Spleen (tissue), 11 donors: ENCODE measurements around the gene ADRA1B. TPM values are rescaled to one million over a fixed set of nuclear protein-coding genes. Genes with fewer than 3 reads are reported as not detected.
A peak's percentile ranks its signal among the peaks of the same experiment; 100 is the strongest.

Experiments
- DNase-seq: peaks from one replicate; pipeline ENCODE4 v3.0.0-alpha.2; 2020
- H3K27ac ChIP-seq, 8 donors: fragments of 200-600 bp; sonication (generic) in 7 of 8; 1 replicate in 4 of 8; 2 replicates in 4 of 8; pipeline versions ENCODE4 v1.5.0 to v1.8.0; 2016 to 2021; ENCODE audit warnings: inconsistent platforms in 4 of 8, mild to moderate bottlenecking in 4 of 8, moderate library complexity in 1 of 8
- H3K27me3 ChIP-seq, 7 donors: fragments of 200-600 bp; sonication (generic) in 6 of 7; replicated peaks in 1 of 7; 1 replicate in 4 of 7; 2 replicates in 3 of 7; pipeline versions ENCODE4 v1.5.0 to v1.8.0; 2016 to 2021; ENCODE audit warnings: inconsistent platforms in 3 of 7, mild to moderate bottlenecking in 1 of 7
- H3K36me3 ChIP-seq, 6 donors: fragments of 200-600 bp; sonication (generic) in 5 of 6; 1 replicate in 4 of 6; 2 replicates in 2 of 6; pipeline versions ENCODE4 v1.5.0 to v1.8.0; 2016 to 2021; ENCODE audit warnings: inconsistent platforms in 2 of 6
- H3K4me1 ChIP-seq, 6 donors: fragments of 200-600 bp; sonication (generic) in 5 of 6; 1 replicate in 3 of 6; 2 replicates in 3 of 6; pipeline versions ENCODE4 v1.5.0 to v1.8.0; 2016 to 2021; ENCODE audit warnings: inconsistent platforms in 3 of 6
- H3K4me3 ChIP-seq, 8 donors: fragments of 200-600 bp; sonication (generic) in 7 of 8; 1 replicate in 4 of 8; 2 replicates in 4 of 8; pipeline versions ENCODE4 v1.5.0 to v1.8.0; 2016 to 2021; ENCODE audit warnings: inconsistent platforms in 4 of 8, mild to moderate bottlenecking in 4 of 8, moderate library complexity in 2 of 8
- H3K9me3 ChIP-seq, 8 donors: fragments of 200-600 bp; sonication (generic) in 7 of 8; 1 replicate in 4 of 8; 2 replicates in 4 of 8; pipeline versions ENCODE4 v1.5.0 to v1.8.0; 2016 to 2021; ENCODE audit warnings: inconsistent platforms in 4 of 8
- CTCF ChIP-seq, 11 experiments: fragments of 200-600 bp in 7 of 11; fragments of 450-650 bp in 4 of 11; sonication (generic) in 4 of 11; IDR thresholded peaks in 8 of 11; conservative IDR thresholded peaks in 3 of 11; 1 replicate in 7 of 11; 2 replicates in 4 of 11; pipeline versions ENCODE4 v1.4.0 to v1.8.0; 2016 to 2021; ENCODE audit warnings: antibody characterized with exemption in 11 of 11, inconsistent platforms in 4 of 11, mild to moderate bottlenecking in 1 of 11
- POLR2A ChIP-seq, 3 donors: fragments of 450-650 bp; IDR thresholded peaks; one replicate each; pipeline ENCODE4 v1.5.1; 2017; ENCODE audit warnings: antibody characterized with exemption in 3 of 3, mild to moderate bottlenecking in 1 of 3
- POLR2AphosphoS5 ChIP-seq, 3 donors: sonication (generic); formaldehyde crosslinking; IDR thresholded peaks; one replicate each; pipeline ENCODE4 v1.5.1; 2017; ENCODE audit warnings: antibody characterized with exemption in 3 of 3
- WGBS, 5 donors: extraction: QIAGEN DNeasy Blood & Tissue Kit in 3 of 5; methylation state at CpG; one replicate each; pipeline versions ENCODE4 v1.1.5 to v1.1.7; 2013 to 2018; 5-methylcytosine and 5-hydroxymethylcytosine counted together
- intact Hi-C: fragments of 100-400 bp; cut with DNase I; formaldehyde crosslinking; loops from one replicate; pipeline ENCODE4 v1.15.0; 2023; ENCODE audit warnings: low total_unique reads
- polyA plus RNA-seq, 3 donors: library from polyadenylated mRNA; stranded (reverse); fragments of 200-250 nt; gene quantifications; one replicate each; pipeline ENCODE4 v1.2.1, GENCODE V29; 2013
- total RNA-seq, 7 donors: library from RNA; depleted of rRNA in 3 of 7; stranded (reverse); fragments of >200 nt in 3 of 7; fragmentation: NEBNext Ultra II Directional in 4 of 7; extraction: Animal tissue kit (Norgen Biotek cat#: 25700) in 4 of 7; gene quantifications; one replicate each; pipeline versions ENCODE4 v1.1.0 to v1.2.1, GENCODE V29; 2016 to 2021
- donor health status: healthy with polysubstance abuse.
- donor health status: DM: no; HTN: no; CAD: no; lungs with moderate emphysema.
- donor health status: DM: no; HTN: no; CAD: no.
- donor health status: Bipolar disorder and iron deficiency.
- donor health status: healthy.
- donor health status: DM: no; HTN: no; CAD: no.
- donor health status: DM: yes; HTN: yes; CAD: no.

The ADRA1B gene
- total and polyA plus RNA-seq, 10 donors = 0.65 to 39.6 (median 11.7) TPM

- H3K27me3 ChIP-seq = peaks cover 0 to 43% (median 0%) of the 10 kb centered on the region in 7 donors
- H3K4me1 ChIP-seq = peaks cover 0 to 3% (median 0%) of the 10 kb centered on the region in 6 donors
- H3K4me3 ChIP-seq = peak overlapping the region in 2 of 8 donors; percentile 2 to 3
- intact Hi-C loops = no loop called here
- 64 to 74% (median 71%) methylated on average over 7 of the region's 7 CpGs for WGBS, 5 donors
- peak overlapping the region in 1 of 8 donors; percentile 0 for H3K27ac ChIP-seq
- no peak for DNase-seq
- H3K36me3 ChIP-seq = peaks cover 0 to 6% (median 0%) of the 10 kb centered on the region in 6 donors
- H3K9me3 ChIP-seq = no peaks in the 10 kb centered on the region
- TF ChIP-seq CTCF (IDR thresholded peaks at IDR 0.05 in 8 of 11, conservative IDR thresholded peaks at IDR 0.05 in 3 of 11) = no peak
- no peak for TF ChIP-seq POLR2AphosphoS5 (IDR thresholded peaks at IDR 0.05)
- no peak for TF ChIP-seq POLR2A (IDR thresholded peaks at IDR 0.05)
Measured at GRCh38 chr5:159923008-159923407, 6.7 kb downstream of the ADRA1B start.

DNA sequence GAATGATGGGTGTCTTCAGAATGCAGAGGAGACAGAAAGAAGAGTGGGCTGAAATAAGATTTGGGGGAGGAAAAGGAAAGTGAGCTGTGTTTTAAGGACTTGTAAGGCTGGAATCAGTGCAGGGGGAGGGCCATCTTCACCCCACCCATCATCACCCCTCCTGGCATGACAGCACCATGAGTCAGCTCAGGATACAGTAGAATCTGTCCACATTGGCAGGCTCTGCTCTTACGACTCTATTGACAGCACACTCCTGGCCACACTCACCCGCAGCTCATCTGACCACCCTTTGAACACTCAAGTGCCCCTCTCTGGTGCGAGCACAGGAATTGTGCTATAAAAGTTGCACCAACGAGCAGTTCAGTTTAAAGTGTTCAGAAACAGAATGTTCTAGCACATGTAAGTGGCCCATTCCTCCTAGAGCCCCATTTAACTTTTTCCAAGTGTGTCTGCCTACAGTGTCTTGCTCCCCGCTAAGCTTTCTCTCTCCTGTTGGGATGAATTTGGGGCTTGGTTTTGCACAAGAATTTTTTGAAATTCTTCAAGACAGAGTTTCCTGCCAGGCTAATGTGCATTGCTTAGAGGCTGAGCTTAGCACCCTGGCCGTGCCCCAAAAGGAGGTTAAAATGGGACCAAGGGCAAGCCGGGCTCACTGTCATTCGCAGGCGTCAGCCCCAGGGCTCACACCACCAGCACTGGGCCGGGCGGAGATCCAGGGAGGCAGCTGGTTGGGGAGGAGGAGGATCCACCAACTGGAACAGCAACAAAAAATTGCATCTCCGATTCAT lies 12.0 kb downstream of the ADRA1B start:
- peaks cover 0 to 3% (median 0%) of the 10 kb centered on the region in 6 donors for H3K4me1 ChIP-seq
- 73 to 77% (median 74%) methylated on average over 12 of the region's 12 CpGs for WGBS, 5 donors
- H3K36me3 ChIP-seq = peaks cover 0 to 6% (median 0%) of the 10 kb centered on the region in 6 donors
- peak in 2 of 3 donors; percentile 67 to 68 for TF ChIP-seq POLR2AphosphoS5 (IDR thresholded peaks at IDR 0.05)
- no peak for TF ChIP-seq POLR2A (IDR thresholded peaks at IDR 0.05)
- DNase-seq = no peak
- intact Hi-C loops = no loop called here
- no peaks in the 10 kb centered on the region for H3K9me3 ChIP-seq
- H3K27me3 ChIP-seq = peaks cover 0 to 33% (median 0%) of the 10 kb centered on the region in 7 donors
- H3K27ac ChIP-seq = peak overlapping the region in 7 of 8 donors; percentile 17 to 73 (median 57)
- no peak overlapping the region for H3K4me3 ChIP-seq

- Histone ChIP-seq H3K9me3 (no peaks in the 10 kb centered on the region), H3K27ac (peak overlapping the region in 5 of 8 donors; percentile 43 to 73 (median 62)), H3K27me3 (peaks cover 0 to 25% (median 0%) of the 10 kb centered on the region in 7 donors), H3K4me1 (peaks cover 0 to 5% (median 0%) of the 10 kb centered on the region in 6 donors), H3K36me3 (peaks cover 0 to 6% (median 0%) of the 10 kb centered on the region in 6 donors), H3K4me3 (no peak overlapping the region)
- TF ChIP-seq CTCF (IDR thresholded peaks at IDR 0.05 in 8 of 11, conservative IDR thresholded peaks at IDR 0.05 in 3 of 11) (no peak), POLR2AphosphoS5 (IDR thresholded peaks at IDR 0.05) (no peak), POLR2A (IDR thresholded peaks at IDR 0.05) (no peak)
- no peak for DNase-seq
- WGBS, 5 donors = 52 to 77% (median 71%) methylated on average over 1 of the region's 1 CpG
- intact Hi-C loops = no loop called here
Measured at GRCh38 chr5:159929176-159929575, 12.9 kb downstream of the ADRA1B start.

DNA sequence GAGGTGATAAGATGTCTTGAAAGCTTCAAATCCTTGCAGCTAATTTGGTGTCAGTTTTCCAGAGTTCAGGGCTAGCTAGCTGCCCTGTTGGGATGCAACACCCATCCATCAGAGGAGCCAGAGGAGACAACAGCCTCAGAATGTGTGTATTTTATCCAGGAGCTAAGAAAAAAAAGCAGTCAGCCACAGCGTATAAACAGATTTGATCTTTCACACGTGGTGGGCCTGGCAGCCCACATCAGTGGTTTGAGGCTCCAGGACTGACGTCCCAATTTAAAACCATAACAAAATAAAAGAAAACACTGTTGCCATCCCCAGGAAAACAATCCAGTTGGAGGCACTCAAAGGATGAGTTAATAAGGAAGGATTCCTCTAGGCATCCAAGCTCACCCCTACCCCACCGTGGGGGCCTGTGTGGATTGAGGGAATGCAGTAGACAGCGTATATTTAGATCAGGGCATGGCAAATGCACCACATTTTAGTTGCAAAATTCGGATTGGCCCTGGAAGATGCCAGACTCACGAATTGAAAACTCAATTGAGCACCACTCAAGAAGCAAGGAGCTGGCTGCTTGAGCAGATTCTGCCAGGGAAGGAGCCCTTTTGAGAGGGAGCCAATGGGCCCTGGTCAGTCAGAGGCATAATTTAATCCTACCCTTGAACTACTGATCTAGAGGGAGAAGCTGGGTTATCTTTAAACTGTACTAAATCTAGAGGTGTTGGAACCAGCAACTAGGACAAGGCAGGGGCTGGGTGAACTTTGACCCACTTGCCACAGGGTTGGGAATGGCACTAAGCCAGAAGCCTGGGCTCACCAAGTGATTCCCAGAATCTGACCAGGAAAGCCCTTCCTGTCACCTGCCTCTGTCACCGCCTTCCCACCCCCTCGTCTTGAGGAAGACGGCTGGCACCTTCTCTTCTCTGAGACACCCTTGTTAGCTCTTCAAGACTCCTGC lies 17.5 kb downstream of the ADRA1B start:
- 69 to 80% (median 75%) methylated on average over 10 of the region's 10 CpGs for WGBS, 5 donors
- intact Hi-C loops = no loop called here
- no peak for TF ChIP-seq POLR2A (IDR thresholded peaks at IDR 0.05)
- TF ChIP-seq CTCF (IDR thresholded peaks at IDR 0.05 in 8 of 11, conservative IDR thresholded peaks at IDR 0.05 in 3 of 11) = no peak
- TF ChIP-seq POLR2AphosphoS5 (IDR thresholded peaks at IDR 0.05) = no peak
- Histone ChIP-seq H3K27me3 (peaks cover 0 to 8% (median 0%) of the 10 kb centered on the region in 7 donors), H3K36me3 (no peaks in the 10 kb centered on the region), H3K27ac (no peak overlapping the region), H3K4me1 (peaks cover 0 to 16% (median 6%) of the 10 kb centered on the region in 6 donors), H3K9me3 (no peaks in the 10 kb centered on the region), H3K4me3 (no peak overlapping the region)
- DNase-seq = no peak
